Stimulated activated effector memory CD8-positive, alpha-beta T cell treated with anti-CD3 and anti-CD28 coated beads, Interleukin-12 subunit alpha, Interleukin-12 subunit beta, amount 100 ng/mL, for 72 hours (primary cell): ENCODE results near the gene STEEP1.
"Not testable (repeated sequence)": the region's sequence is repeated elsewhere in the genome, so short reads cannot be mapped to it uniquely, and the experiment has no call there.

Experiments
- ATAC-seq: fragments of 150-1000 bp; cut with Tn5 transposase; 2 replicates; pipeline ENCODE4 v1.10.0; 2021
- DNase-seq, 2 donors: peaks; one replicate each; pipeline ENCODE4 v3.0.0; 2021 to 2022; ENCODE audit warnings: low spot score in 2 of 2
- H3K27ac Mint-ChIP-seq: one replicate; pipeline ENCODE4 v1.8.0; 2022; ENCODE audit warnings: mild to moderate bottlenecking, mixed read lengths
- H3K36me3 Mint-ChIP-seq: one replicate; pipeline ENCODE4 v1.8.0; 2022; ENCODE audit warnings: mild to moderate bottlenecking, mixed read lengths
- H3K4me1 Mint-ChIP-seq: one replicate; pipeline ENCODE4 v1.8.0; 2022; ENCODE audit warnings: mixed read lengths
- H3K4me3 Mint-ChIP-seq: one replicate; pipeline ENCODE4 v1.8.0; 2022; ENCODE audit warnings: mild to moderate bottlenecking, mixed read lengths
- H3K9me3 Mint-ChIP-seq: one replicate; pipeline ENCODE4 v1.8.0; 2022; ENCODE audit warnings: mixed read lengths

Gene STEEP1

GRCh38 chrX:119503484-119503861, 61.7 kb downstream of the STEEP1 start:
- no peak overlapping the region for H3K4me3 Mint-ChIP-seq
- no peaks in the 10 kb centered on the region for H3K36me3 Mint-ChIP-seq
- DNase-seq (no peak), ATAC-seq (no peak)
- no peak overlapping the region for H3K27ac Mint-ChIP-seq
- H3K9me3 Mint-ChIP-seq, result no peaks in the 10 kb centered on the region
- H3K4me1 Mint-ChIP-seq, result peaks cover 8% of the 10 kb centered on the region

GRCh38 chrX:119502727-119503483, 62.3 kb downstream of the STEEP1 start:
- Mint-ChIP-seq H3K4me3 (no peak overlapping the region), H3K4me1 (peaks cover 8% of the 10 kb centered on the region), H3K27ac (peak overlapping the region; percentile 40), H3K9me3 (no peaks in the 10 kb centered on the region), H3K36me3 (no peaks in the 10 kb centered on the region)
- ATAC-seq (peak; percentile 45), DNase-seq (no peak)

GRCh38 chrX:119501511-119502148, 63.6 kb downstream of the STEEP1 start:
- Mint-ChIP-seq H3K4me3 (no peak overlapping the region), H3K4me1 (peaks cover 8% of the 10 kb centered on the region), H3K36me3 (no peaks in the 10 kb centered on the region), H3K27ac (no peak overlapping the region), H3K9me3 (no peaks in the 10 kb centered on the region)
- ATAC-seq (no peak), DNase-seq (no peak)

GRCh38 chrX:119500061-119500800, 65.0 kb downstream of the STEEP1 start:
- DNase-seq (no peak), ATAC-seq (no peak)
- Mint-ChIP-seq H3K27ac (no peak overlapping the region), H3K4me3 (no peak overlapping the region), H3K36me3 (no peaks in the 10 kb centered on the region), H3K9me3 (no peaks in the 10 kb centered on the region), H3K4me1 (peaks cover 8% of the 10 kb centered on the region)

GRCh38 chrX:119497185-119497584, 68.0 kb downstream of the STEEP1 start:
- Mint-ChIP-seq H3K4me1 (no peaks in the 10 kb centered on the region), H3K27ac (no peak overlapping the region), H3K36me3 (no peaks in the 10 kb centered on the region), H3K9me3 (no peaks in the 10 kb centered on the region), H3K4me3 (no peak overlapping the region)
- no peak for ATAC-seq
- DNase-seq, result no peak

GRCh38 chrX:119495734-119496726, 69.2 kb downstream of the STEEP1 start:
- ATAC-seq, result no peak
- no peak overlapping the region for H3K4me3 Mint-ChIP-seq

GRCh38 chrX:119493851-119494495, 71.2 kb downstream of the STEEP1 start:
- not testable (repeated sequence) for ATAC-seq, DNase-seq, H3K9me3 Mint-ChIP-seq, H3K27ac Mint-ChIP-seq, H3K36me3 Mint-ChIP-seq, H3K4me3 Mint-ChIP-seq, H3K4me1 Mint-ChIP-seq

More at GRCh38 chrX:119495734-119496726, 69.2 kb downstream of the STEEP1 start:
- no peak overlapping the region for H3K27ac Mint-ChIP-seq
- no peaks in the 10 kb centered on the region for H3K4me1 Mint-ChIP-seq
- H3K36me3 Mint-ChIP-seq, result no peaks in the 10 kb centered on the region
- H3K9me3 Mint-ChIP-seq, result no peaks in the 10 kb centered on the region
- no peak for DNase-seq

GRCh38 chrX:119492463-119492862, 72.7 kb downstream of the STEEP1 start:
- Mint-ChIP-seq H3K9me3 (no peaks in the 10 kb centered on the region), H3K27ac (no peak overlapping the region), H3K36me3 (no peaks in the 10 kb centered on the region), H3K4me1 (no peaks in the 10 kb centered on the region), H3K4me3 (no peak overlapping the region)
- DNase-seq, result no peak
- no peak for ATAC-seq

GRCh38 chrX:119489212-119490074, 75.8 kb downstream of the STEEP1 start:
- Mint-ChIP-seq H3K36me3 (no peaks in the 10 kb centered on the region), H3K27ac (no peak overlapping the region), H3K4me3 (no peak overlapping the region), H3K9me3 (no peaks in the 10 kb centered on the region), H3K4me1 (no peaks in the 10 kb centered on the region)
- no peak for DNase-seq
- no peak for ATAC-seq

GRCh38 chrX:119488749-119489148, 76.5 kb downstream of the STEEP1 start:
- H3K36me3 Mint-ChIP-seq, result no peaks in the 10 kb centered on the region
- no peaks in the 10 kb centered on the region for H3K4me1 Mint-ChIP-seq
- H3K9me3 Mint-ChIP-seq, result no peaks in the 10 kb centered on the region
- H3K4me3 Mint-ChIP-seq, result no peak overlapping the region
- ATAC-seq (no peak), DNase-seq (no peak)
- H3K27ac Mint-ChIP-seq, result no peak overlapping the region
